ENCODE data around the gene ATG2B.

The ATG2B gene

DNA sequence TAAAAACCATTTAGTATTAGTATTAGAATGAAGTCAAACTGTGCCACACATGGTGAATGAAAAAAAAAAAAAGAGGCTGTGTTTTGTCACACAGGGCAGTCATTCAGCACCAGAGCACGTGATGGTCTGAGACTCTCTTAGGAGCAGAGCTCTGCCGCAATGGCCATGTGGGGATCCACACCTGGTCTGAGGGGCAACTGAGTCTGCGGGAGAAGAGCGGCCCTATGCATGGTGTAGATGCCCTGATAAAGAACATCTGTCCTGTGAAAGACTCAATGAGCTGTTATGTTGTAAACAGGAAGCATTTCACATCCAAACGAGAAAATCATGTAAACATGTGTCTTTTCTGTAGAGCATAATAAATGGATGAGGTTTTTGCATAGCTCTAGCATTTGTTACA lies 119.4 kb downstream of the ATG2B start:
- Histone ChIP-seq H3K27ac (ENCODE audit: insufficient read depth in 1 of 2, low read depth in 1 of 2, low read length in 2 of 2, poor library complexity in 1 of 2, severe bottlenecking in 2 of 2) (no peak overlapping the region), H3K27me3 (replicated peaks in 2 of 5; ENCODE audit: control insufficient read depth in 4 of 5, insufficient read depth in 5 of 5, low read length in 4 of 5) (peaks cover 0 to 6% (median 0%) of the 10 kb centered on the region in 5 experiments), H3K9me3 (ENCODE audit: control extremely low read depth in 1 of 5, control insufficient read depth in 4 of 5, insufficient read depth in 2 of 5, low read depth in 1 of 5, low read length in 4 of 5) (peaks cover 0 to 3% (median 0%) of the 10 kb centered on the region in 5 experiments), H3K4me3 (ENCODE audit: control insufficient read depth in 1 of 7, extremely low read depth in 1 of 7, insufficient read depth in 4 of 7, low read depth in 2 of 7, low read length in 6 of 7) (no peak overlapping the region), H3K4me1 (ENCODE audit: control extremely low read depth in 1 of 4, control insufficient read depth in 4 of 4, insufficient read depth in 4 of 4, low read length in 3 of 4) (no peaks in the 10 kb centered on the region), H3K36me3 (ENCODE audit: control insufficient read depth in 4 of 4, insufficient read depth in 4 of 4, low read length in 3 of 4) (no peaks in the 10 kb centered on the region)
- CTCF ChIA-PET = no interaction called here
- 92% methylated on average over 4 of the region's 5 CpGs for WGBS (ENCODE audit: insufficient coverage)
- no peak for DNase-seq
- POLR2A ChIA-PET = no interaction called here

DNA sequence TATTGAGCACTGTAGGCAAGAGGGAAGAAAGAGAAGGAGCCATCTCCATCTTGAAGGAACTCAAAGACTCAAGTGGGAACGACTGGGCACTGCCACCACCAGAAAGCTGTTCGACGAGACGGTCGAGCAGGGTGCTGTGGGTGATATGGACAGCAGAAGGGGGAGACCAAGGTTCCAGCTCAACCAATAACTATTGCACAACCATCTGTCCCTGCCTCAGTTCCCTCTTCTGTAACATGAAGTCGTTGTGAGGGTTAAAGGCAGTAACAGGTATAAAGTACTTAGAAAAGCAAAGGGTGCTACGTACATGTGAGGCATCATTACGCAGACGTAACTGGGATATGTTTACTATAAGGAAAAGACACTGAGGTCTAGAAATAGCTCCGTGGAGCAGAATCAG lies 121.0 kb downstream of the ATG2B start:
- Histone ChIP-seq H3K4me1 (ENCODE audit: control extremely low read depth in 1 of 4, control insufficient read depth in 4 of 4, insufficient read depth in 4 of 4, low read length in 3 of 4) (no peaks in the 10 kb centered on the region), H3K27me3 (replicated peaks in 2 of 5; ENCODE audit: control insufficient read depth in 4 of 5, insufficient read depth in 5 of 5, low read length in 4 of 5) (peaks cover 0 to 7% (median 2%) of the 10 kb centered on the region in 5 experiments), H3K4me3 (ENCODE audit: control insufficient read depth in 1 of 7, extremely low read depth in 1 of 7, insufficient read depth in 4 of 7, low read depth in 2 of 7, low read length in 6 of 7) (no peak overlapping the region), H3K9me3 (ENCODE audit: control extremely low read depth in 1 of 5, control insufficient read depth in 4 of 5, insufficient read depth in 2 of 5, low read depth in 1 of 5, low read length in 4 of 5) (peaks cover 0 to 3% (median 0%) of the 10 kb centered on the region in 5 experiments), H3K36me3 (ENCODE audit: control insufficient read depth in 4 of 4, insufficient read depth in 4 of 4, low read length in 3 of 4) (no peaks in the 10 kb centered on the region), H3K27ac (ENCODE audit: insufficient read depth in 1 of 2, low read depth in 1 of 2, low read length in 2 of 2, poor library complexity in 1 of 2, severe bottlenecking in 2 of 2) (no peak overlapping the region)
- CTCF ChIA-PET = no interaction called here
- WGBS (ENCODE audit: insufficient coverage) = 97% methylated on average over 10 of the region's 10 CpGs
- POLR2A ChIA-PET = no interaction called here
- no peak for DNase-seq

DNA sequence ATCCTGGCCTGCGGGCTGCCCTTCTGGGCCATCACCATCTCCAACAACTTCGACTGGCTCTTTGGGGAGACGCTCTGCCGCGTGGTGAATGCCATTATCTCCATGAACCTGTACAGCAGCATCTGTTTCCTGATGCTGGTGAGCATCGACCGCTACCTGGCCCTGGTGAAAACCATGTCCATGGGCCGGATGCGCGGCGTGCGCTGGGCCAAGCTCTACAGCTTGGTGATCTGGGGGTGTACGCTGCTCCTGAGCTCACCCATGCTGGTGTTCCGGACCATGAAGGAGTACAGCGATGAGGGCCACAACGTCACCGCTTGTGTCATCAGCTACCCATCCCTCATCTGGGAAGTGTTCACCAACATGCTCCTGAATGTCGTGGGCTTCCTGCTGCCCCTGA lies 122.5 kb downstream of the ATG2B start:
- peaks cover 0 to 3% (median 0%) of the 10 kb centered on the region in 5 experiments for H3K9me3 ChIP-seq (ENCODE audit: control extremely low read depth in 1 of 5, control insufficient read depth in 4 of 5, insufficient read depth in 2 of 5, low read depth in 1 of 5, low read length in 4 of 5)
- H3K36me3 ChIP-seq (ENCODE audit: control insufficient read depth in 4 of 4, insufficient read depth in 4 of 4, low read length in 3 of 4) = no peaks in the 10 kb centered on the region

DNA sequence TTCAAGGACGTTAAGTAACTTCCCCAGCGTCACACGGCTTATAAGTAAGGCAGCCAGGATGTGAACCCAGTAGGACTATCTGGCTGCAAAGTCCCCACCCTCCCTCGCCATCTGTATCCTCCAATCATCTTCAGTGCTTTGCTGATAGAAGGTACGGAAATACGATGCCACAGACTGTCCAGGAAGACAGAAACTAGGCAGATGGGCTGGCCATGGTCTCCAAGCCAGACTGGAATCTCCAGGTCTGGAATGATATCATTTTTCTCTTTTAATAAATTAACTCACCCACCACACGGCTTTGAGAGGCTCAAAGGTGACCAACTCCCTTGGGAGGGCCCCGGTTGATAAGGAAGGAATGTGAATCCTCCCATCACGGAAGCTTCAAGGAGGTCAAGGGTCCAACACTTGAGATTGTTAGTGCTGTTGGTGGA lies 123.4 kb downstream of the ATG2B start:
- CTCF ChIA-PET = no interaction called here
- 83% methylated on average over 7 of the region's 9 CpGs for WGBS (ENCODE audit: insufficient coverage)
- POLR2A ChIA-PET = interaction anchor here (0.6 kb wide), 1 partner anchor 293 kb away, joined by 3 read pairs; no protein-coding TSS in a partner anchor

More for the DNA sequence above, 122.5 kb downstream of the ATG2B start:
- Histone ChIP-seq H3K27ac (ENCODE audit: insufficient read depth in 1 of 2, low read depth in 1 of 2, low read length in 2 of 2, poor library complexity in 1 of 2, severe bottlenecking in 2 of 2) (no peak overlapping the region), H3K27me3 (replicated peaks in 2 of 5; ENCODE audit: control insufficient read depth in 4 of 5, insufficient read depth in 5 of 5, low read length in 4 of 5) (peaks cover 0 to 11% (median 6%) of the 10 kb centered on the region in 5 experiments), H3K4me3 (ENCODE audit: control insufficient read depth in 1 of 7, extremely low read depth in 1 of 7, insufficient read depth in 4 of 7, low read depth in 2 of 7, low read length in 6 of 7) (no peak overlapping the region), H3K4me1 (ENCODE audit: control extremely low read depth in 1 of 4, control insufficient read depth in 4 of 4, insufficient read depth in 4 of 4, low read length in 3 of 4) (no peaks in the 10 kb centered on the region)
- CTCF ChIA-PET = no interaction called here
- DNase-seq = no peak
- 98% methylated on average over 17 of the region's 18 CpGs for WGBS (ENCODE audit: insufficient coverage)
- POLR2A ChIA-PET = no interaction called here

DNA sequence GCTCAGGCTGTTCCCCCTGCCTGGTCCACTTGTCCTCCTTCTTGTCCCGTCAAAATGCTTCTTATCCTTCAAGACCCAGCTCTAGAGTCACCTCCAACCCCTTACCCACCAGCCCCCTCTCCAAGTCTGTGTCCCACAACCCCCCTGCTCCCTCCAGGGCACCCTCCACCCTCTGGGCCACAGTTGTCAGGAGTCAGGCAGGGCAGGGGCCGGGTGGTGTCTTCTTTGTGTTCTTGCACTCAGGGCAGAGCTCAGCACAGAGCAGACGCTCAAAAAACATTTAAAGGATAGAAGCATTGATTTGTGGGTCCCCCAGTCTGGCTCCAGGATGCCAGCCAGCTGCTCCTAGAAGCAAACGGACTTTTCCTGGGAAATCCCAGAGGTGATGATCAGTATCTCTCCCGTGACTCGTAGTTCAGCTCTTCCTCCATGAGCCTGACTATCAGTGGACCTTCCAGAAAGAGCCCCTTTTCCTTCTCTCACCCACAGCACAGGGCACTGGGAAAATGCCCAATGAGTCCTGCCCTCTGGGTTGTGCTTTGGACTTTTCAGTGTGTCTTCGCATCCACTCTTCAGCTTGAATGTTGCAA lies 124.4 kb downstream of the ATG2B start:
- Histone ChIP-seq H3K4me3 (ENCODE audit: control insufficient read depth in 1 of 7, extremely low read depth in 1 of 7, insufficient read depth in 4 of 7, low read depth in 2 of 7, low read length in 6 of 7) (no peak overlapping the region), H3K36me3 (ENCODE audit: control insufficient read depth in 4 of 4, insufficient read depth in 4 of 4, low read length in 3 of 4) (no peaks in the 10 kb centered on the region), H3K4me1 (ENCODE audit: control extremely low read depth in 1 of 4, control insufficient read depth in 4 of 4, insufficient read depth in 4 of 4, low read length in 3 of 4) (no peaks in the 10 kb centered on the region), H3K27ac (ENCODE audit: insufficient read depth in 1 of 2, low read depth in 1 of 2, low read length in 2 of 2, poor library complexity in 1 of 2, severe bottlenecking in 2 of 2) (no peak overlapping the region), H3K9me3 (ENCODE audit: control extremely low read depth in 1 of 5, control insufficient read depth in 4 of 5, insufficient read depth in 2 of 5, low read depth in 1 of 5, low read length in 4 of 5) (no peaks in the 10 kb centered on the region), H3K27me3 (replicated peaks in 2 of 5; ENCODE audit: control insufficient read depth in 4 of 5, insufficient read depth in 5 of 5, low read length in 4 of 5) (peaks cover 0 to 17% (median 8%) of the 10 kb centered on the region in 5 experiments)
- no peak for DNase-seq
- CTCF ChIA-PET = no interaction called here
- POLR2A ChIA-PET = no interaction called here
- WGBS (ENCODE audit: insufficient coverage) = 79% methylated on average over 7 of the region's 7 CpGs

More for the DNA sequence above, 123.4 kb downstream of the ATG2B start:
- H3K4me3 ChIP-seq (ENCODE audit: control insufficient read depth in 1 of 7, extremely low read depth in 1 of 7, insufficient read depth in 4 of 7, low read depth in 2 of 7, low read length in 6 of 7) = no peak overlapping the region
- H3K27me3 ChIP-seq (replicated peaks in 2 of 5; ENCODE audit: control insufficient read depth in 4 of 5, insufficient read depth in 5 of 5, low read length in 4 of 5) = peaks cover 0 to 13% (median 6%) of the 10 kb centered on the region in 5 experiments
- H3K4me1 ChIP-seq (ENCODE audit: control extremely low read depth in 1 of 4, control insufficient read depth in 4 of 4, insufficient read depth in 4 of 4, low read length in 3 of 4) = no peaks in the 10 kb centered on the region
- no peaks in the 10 kb centered on the region for H3K36me3 ChIP-seq (ENCODE audit: control insufficient read depth in 4 of 4, insufficient read depth in 4 of 4, low read length in 3 of 4)
- DNase-seq = no peak
- no peaks in the 10 kb centered on the region for H3K9me3 ChIP-seq (ENCODE audit: control extremely low read depth in 1 of 5, control insufficient read depth in 4 of 5, insufficient read depth in 2 of 5, low read depth in 1 of 5, low read length in 4 of 5)
- H3K27ac ChIP-seq (ENCODE audit: insufficient read depth in 1 of 2, low read depth in 1 of 2, low read length in 2 of 2, poor library complexity in 1 of 2, severe bottlenecking in 2 of 2) = no peak overlapping the region

DNA sequence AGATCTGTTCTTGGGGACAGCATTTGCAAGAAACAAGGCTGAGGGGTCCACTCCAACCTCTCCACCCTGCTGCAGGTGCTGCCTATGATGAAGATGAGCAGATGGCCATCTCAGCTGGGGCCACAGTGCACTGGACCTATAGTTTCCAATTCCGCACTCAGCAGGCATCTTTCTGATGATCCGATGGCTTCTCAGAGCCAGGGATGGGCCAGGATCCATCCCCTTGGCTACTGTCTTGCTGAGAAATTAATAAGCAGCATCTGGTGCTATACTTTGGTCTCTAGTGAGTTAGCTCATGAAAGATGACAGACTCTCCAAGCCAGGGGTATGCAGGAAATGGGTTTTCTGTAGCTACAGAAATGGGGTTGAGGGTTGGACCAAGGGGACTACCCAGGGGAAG lies 125.5 kb downstream of the ATG2B start:
- CTCF ChIA-PET = no interaction called here
- H3K4me1 ChIP-seq (ENCODE audit: control extremely low read depth in 1 of 4, control insufficient read depth in 4 of 4, insufficient read depth in 4 of 4, low read length in 3 of 4) = no peaks in the 10 kb centered on the region
- H3K36me3 ChIP-seq (ENCODE audit: control insufficient read depth in 4 of 4, insufficient read depth in 4 of 4, low read length in 3 of 4) = no peaks in the 10 kb centered on the region
- H3K27me3 ChIP-seq (replicated peaks in 2 of 5; ENCODE audit: control insufficient read depth in 4 of 5, insufficient read depth in 5 of 5, low read length in 4 of 5) = peaks cover 0 to 18% (median 8%) of the 10 kb centered on the region in 5 experiments
- WGBS (ENCODE audit: insufficient coverage) = 90% methylated on average over 2 of the region's 2 CpGs
- no peaks in the 10 kb centered on the region for H3K9me3 ChIP-seq (ENCODE audit: control extremely low read depth in 1 of 5, control insufficient read depth in 4 of 5, insufficient read depth in 2 of 5, low read depth in 1 of 5, low read length in 4 of 5)
- no peak overlapping the region for H3K4me3 ChIP-seq (ENCODE audit: control insufficient read depth in 1 of 7, extremely low read depth in 1 of 7, insufficient read depth in 4 of 7, low read depth in 2 of 7, low read length in 6 of 7)
- POLR2A ChIA-PET = no interaction called here
- DNase-seq = no peak
- H3K27ac ChIP-seq (ENCODE audit: insufficient read depth in 1 of 2, low read depth in 1 of 2, low read length in 2 of 2, poor library complexity in 1 of 2, severe bottlenecking in 2 of 2) = no peak overlapping the region

DNA sequence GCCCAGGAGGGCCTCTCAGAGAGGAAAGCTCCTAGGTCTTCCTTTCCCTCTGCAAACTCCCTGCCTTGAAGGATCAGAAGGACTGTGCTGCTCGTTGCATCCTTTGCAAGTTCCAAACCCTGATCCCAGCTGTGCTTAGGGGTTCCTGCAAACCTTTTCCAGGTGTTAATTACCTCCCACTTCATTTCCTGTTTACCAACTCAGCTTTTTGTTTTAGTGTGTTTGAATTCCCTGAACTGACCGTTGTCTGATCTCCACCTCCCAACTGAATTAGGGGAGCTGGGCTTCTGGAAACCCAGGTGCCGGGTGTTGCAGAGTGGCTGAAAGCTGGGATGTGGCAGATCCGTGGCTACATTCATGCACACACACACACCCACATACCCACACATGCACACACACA lies 127.7 kb downstream of the ATG2B start:
- no peak overlapping the region for H3K27ac ChIP-seq (ENCODE audit: insufficient read depth in 1 of 2, low read depth in 1 of 2, low read length in 2 of 2, poor library complexity in 1 of 2, severe bottlenecking in 2 of 2)
- DNase-seq = no peak
- H3K4me3 ChIP-seq (ENCODE audit: control insufficient read depth in 1 of 7, extremely low read depth in 1 of 7, insufficient read depth in 4 of 7, low read depth in 2 of 7, low read length in 6 of 7) = no peak overlapping the region
- no peaks in the 10 kb centered on the region for H3K9me3 ChIP-seq (ENCODE audit: control extremely low read depth in 1 of 5, control insufficient read depth in 4 of 5, insufficient read depth in 2 of 5, low read depth in 1 of 5, low read length in 4 of 5)
- H3K27me3 ChIP-seq (replicated peaks in 2 of 5; ENCODE audit: control insufficient read depth in 4 of 5, insufficient read depth in 5 of 5, low read length in 4 of 5) = peaks cover 0 to 17% (median 6%) of the 10 kb centered on the region in 5 experiments
- 100% methylated on average over 1 of the region's 4 CpGs for WGBS (ENCODE audit: insufficient coverage)
- CTCF ChIA-PET = no interaction called here
- no peaks in the 10 kb centered on the region for H3K36me3 ChIP-seq (ENCODE audit: control insufficient read depth in 4 of 4, insufficient read depth in 4 of 4, low read length in 3 of 4)
- H3K4me1 ChIP-seq (ENCODE audit: control extremely low read depth in 1 of 4, control insufficient read depth in 4 of 4, insufficient read depth in 4 of 4, low read length in 3 of 4) = no peaks in the 10 kb centered on the region
- POLR2A ChIA-PET = no interaction called here

Data from common myeloid progenitor, CD34-positive (primary cell).